Putamen (tissue), 1 donor: ENCODE data around the gene RBM12.

Source experiments
- DNase-seq: peaks from one replicate; pipeline ENCODE4 v3.0.0-alpha.2; 2016; ENCODE audit warnings: low spot score

RBM12 gene

GRCh38 chr20:35619196-35620095, 45.3 kb downstream of the RBM12 start:
- DNase-seq, result peak; percentile 79

- DNase-seq, result no peak
Measured at GRCh38 chr20:35618263-35619131, 46.2 kb downstream of the RBM12 start.

GRCh38 chr20:35617397-35618262, 47.1 kb downstream of the RBM12 start:
- no peak for DNase-seq

GRCh38 chr20:35616465-35617396, 48.0 kb downstream of the RBM12 start:
- DNase-seq, result peak; percentile 22

GRCh38 chr20:35615667-35616464, 48.8 kb downstream of the RBM12 start, which contains the start of gene SPAG4:
TSS of gene SPAG4 (plus strand) at chr20:35615829. CDS start at chr20:35616004, 175 bp downstream.
- peak; percentile 92 for DNase-seq

GRCh38 chr20:35611482-35611881, 53.2 kb downstream of the RBM12 start:
- DNase-seq, result no peak

- no peak for DNase-seq
Measured at GRCh38 chr20:35610833-35611427, 53.8 kb downstream of the RBM12 start.

- DNase-seq, result no peak
Measured at GRCh38 chr20:35607003-35607735, 57.5 kb downstream of the RBM12 start.

- DNase-seq, result no peak
Measured at GRCh38 chr20:35606127-35606526, 58.6 kb downstream of the RBM12 start.

- DNase-seq, result no peak
Measured at GRCh38 chr20:35604449-35604747, 60.3 kb downstream of the RBM12 start.

- no peak for DNase-seq
Measured at GRCh38 chr20:35603695-35604448, 60.8 kb downstream of the RBM12 start.

- DNase-seq, result no peak
Measured at GRCh38 chr20:35602851-35603495, 61.7 kb downstream of the RBM12 start.

- no peak for DNase-seq
Measured at GRCh38 chr20:35601990-35602389, 62.7 kb downstream of the RBM12 start.

- peak; percentile 39 for DNase-seq
Measured at GRCh38 chr20:35600993-35601973, 63.4 kb downstream of the RBM12 start.

GRCh38 chr20:35600176-35600992, 64.3 kb downstream of the RBM12 start:
- DNase-seq, result no peak

GRCh38 chr20:35599776-35600120, 65.0 kb downstream of the RBM12 start:
- no peak for DNase-seq
